NCI-H69 (cell line): ENCODE results near the gene KRT23.

Experiments used
- DNase-seq: peaks from one replicate; lab custom pipeline; 2025; lab: John Stamatoyannopoulos, UW

Gene KRT23, protein sequence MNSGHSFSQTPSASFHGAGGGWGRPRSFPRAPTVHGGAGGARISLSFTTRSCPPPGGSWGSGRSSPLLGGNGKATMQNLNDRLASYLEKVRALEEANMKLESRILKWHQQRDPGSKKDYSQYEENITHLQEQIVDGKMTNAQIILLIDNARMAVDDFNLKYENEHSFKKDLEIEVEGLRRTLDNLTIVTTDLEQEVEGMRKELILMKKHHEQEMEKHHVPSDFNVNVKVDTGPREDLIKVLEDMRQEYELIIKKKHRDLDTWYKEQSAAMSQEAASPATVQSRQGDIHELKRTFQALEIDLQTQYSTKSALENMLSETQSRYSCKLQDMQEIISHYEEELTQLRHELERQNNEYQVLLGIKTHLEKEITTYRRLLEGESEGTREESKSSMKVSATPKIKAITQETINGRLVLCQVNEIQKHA

DNA sequence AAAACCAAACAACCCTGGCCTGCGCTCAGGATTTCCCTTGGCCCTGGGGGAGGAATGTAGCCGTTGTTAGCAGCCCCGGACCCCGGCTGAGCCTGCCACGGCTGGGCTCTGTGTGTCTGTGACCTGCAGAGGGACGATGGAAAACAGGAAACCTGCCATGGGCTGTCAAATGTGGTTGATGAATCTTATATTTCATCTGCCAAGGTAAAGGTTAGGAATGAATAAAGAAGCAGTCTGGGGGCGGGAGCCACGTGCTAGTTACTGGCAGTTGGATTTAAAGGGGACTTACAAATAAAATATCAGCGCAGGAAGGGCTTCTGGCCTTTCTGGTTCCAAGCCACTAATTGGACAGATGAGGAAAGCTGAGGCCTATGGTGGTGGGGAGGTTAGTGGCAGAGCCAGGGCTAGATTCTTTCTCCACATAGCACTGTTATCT lies at the start of gene KRT23:
TSS of gene KRT23 (minus strand) at position 263 of the 436 bp plus-strand sequence. CDS start 1,043 bp downstream, outside the sequence.
- peak; percentile 69 for DNase-seq

DNA sequence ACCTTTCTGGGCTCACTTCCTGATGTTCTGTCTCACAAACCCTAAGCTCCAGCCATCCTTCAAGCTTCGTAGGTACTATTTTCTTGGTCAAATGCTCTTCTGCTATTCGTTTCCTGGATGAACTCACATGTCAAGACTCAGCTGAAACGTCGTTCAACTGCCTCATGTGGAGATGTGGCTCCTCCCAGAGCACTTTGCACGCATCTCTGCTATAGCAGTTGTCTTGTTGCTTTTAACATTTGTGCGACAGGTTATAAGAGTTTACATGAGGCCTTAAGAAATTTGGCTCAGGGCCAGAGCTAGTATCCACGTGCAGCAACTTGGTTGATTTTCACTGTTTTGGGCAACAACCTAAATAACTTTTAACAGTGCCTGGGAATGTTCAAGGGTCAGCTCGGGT lies 49.5 kb upstream of the KRT23 start:
- no peak for DNase-seq

DNA sequence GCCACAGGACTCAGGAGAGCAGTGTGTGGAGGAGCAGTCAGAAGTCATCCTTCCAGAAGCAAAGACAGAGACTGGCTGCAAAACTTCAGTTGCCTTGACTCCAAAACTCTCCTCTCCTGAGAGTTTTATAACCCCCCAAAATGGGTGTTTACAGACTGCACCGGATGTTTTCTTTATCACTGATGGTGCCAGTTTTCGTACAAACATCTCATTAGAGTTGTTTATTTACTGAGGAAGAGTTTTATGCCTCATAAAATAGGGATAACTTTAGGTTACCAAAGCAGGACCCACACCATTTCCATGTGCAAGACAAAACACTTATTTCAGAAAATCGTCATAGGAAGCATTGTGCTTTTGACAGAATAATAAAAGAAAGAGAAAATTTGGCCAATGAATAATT lies 46.8 kb upstream of the KRT23 start, which contains the start of gene KRT40:
TSS of gene KRT40 (minus strand) at position 101 of the 400 bp plus-strand sequence. CDS start at position 48, 53 bp downstream.
- DNase-seq, result no peak

DNA sequence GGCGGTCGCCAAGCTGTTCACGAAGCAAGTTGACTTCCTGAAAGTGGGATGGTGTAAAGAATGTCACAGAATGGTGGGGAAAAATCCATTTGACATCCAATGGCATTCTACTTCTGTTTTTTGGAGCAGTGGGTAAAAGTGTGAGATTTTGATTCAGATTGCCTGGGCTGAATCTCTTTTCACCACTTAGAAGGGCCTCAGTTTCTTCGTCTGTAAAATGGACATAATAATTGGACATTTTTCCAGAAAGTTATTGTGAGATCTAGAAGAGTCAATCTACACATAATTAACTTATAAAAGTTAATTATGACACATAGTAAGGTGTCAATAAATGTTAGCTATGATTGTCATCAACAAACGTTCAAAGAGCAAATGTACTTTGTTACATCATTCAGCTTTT lies 43.7 kb upstream of the KRT23 start:
- DNase-seq, result no peak

DNA sequence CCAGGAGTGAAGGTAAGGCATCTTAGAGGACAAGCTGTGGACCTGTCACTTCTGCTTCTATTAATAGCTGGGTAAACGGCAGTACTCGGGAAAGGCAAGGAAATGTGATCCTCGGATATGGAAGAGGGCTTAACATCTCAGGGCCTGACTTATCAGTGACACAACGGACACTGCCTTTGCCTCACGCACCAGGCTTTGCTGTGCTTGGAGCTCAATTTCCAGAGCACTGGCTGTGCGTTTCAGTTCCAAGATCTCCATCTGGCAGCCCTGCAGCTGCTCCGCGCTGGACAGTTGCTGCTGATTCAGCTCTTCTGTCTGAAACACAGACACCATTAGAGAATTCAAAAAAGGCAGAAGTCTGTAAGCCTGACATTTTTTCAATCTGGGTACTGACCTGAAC lies 43.1 kb upstream of the KRT23 start:
- DNase-seq, result no peak

DNA sequence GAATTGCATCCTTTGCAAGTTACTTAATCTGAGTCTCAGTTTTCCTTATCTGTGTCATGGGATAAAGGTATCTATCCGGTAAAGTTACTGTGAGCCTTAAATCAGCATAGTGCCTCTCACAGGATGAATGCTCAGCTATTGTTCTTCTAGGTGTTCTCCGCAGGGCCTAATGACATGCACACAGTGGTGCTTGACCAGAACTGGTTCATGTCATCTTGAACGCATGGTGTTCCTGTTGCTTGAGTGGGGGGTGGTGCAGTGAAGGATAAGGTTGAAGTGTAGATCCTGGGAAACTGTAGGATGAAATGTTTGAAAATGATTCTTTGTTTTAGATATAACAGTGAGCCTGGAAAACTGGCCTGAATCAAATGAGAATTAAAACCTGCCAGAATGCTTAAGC lies 42.7 kb upstream of the KRT23 start:
- DNase-seq, result no peak

DNA sequence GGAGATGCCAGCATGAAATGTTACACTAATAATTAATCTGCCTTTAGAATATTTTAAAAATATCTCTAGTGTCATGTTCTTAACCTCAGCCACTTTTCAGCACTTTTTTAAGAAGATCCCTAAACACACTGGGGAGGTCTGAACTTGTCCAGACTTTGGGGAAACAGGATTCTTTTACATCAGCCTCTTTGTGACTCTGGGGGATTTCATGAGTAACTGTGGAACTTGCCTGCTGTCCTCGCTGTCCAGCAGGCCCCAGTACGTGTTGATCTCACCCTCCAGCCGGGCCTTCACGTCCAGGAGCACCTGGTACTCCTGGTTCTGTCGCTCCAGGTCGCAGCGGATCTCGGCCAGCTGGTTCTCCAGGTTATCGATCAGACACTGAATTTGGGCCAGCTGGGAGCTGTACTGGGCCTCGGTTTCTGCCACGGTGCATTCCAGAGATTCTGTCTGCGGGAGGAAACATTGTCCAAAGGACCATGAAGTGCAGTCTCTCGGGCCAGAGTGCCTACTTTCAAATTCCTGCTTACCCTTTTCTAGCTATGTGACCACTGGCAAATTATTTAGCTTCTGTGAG lies 41.2 kb upstream of the KRT23 start:
- DNase-seq, result no peak

DNA sequence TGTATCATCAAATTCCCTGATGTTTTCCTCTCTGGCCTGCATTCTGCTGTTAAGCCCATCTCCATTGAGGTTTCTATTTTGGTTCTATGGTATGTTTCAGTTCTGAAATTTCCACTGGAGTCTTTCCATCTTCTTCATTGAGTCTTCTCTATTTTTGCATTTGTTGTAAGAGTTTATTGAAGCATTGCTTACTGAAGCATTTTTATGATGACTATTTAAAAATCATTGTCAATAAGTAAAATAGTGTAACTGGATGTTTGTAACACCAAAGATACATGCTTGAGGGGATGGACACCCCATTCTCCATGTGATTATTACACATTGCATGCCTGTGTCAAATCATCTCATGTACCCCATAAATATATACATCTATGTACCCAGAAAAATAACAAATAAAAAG lies 38.1 kb upstream of the KRT23 start:
- no peak for DNase-seq

DNA sequence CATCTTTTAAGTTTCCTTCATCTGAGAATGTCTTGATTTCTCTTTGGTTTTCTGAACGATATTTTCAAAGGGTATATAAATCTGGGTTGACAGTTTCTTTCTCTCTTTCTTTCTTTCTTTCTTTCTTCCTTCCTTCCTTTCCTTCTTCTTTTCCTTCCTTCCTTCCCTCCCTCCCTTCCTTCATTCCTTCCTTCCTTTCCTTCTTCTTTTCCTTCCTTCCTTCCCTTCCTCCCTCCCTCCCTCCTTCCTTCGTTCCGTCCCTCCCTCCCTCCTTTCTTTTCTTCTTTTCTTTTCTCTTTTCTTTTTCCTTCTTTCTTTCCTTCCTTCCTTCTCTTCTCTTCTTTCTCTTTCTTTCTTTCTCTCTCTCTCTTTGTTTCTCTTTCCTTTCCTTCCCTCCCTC lies 36.9 kb upstream of the KRT23 start:
- DNase-seq, result no peak

DNA sequence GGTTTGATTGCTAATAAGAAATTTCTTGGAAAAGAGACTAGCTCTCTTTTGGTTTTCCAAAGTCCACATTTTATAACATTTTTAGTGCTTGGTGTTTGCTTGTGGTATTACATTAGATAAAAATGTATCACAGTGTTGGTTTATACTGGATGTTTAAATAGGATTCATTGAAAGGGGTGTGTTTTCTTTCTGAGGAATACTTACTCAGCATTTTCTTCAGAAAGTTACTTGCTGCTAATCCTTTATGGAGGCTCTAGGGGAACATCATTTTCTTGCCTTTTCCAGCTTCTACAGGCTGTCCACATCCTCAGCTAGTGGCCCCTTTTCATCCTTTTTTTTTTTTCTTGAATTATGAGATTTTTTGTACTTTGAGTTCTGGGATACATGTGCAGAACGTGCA lies 30.1 kb upstream of the KRT23 start:
- DNase-seq, result no peak

DNA sequence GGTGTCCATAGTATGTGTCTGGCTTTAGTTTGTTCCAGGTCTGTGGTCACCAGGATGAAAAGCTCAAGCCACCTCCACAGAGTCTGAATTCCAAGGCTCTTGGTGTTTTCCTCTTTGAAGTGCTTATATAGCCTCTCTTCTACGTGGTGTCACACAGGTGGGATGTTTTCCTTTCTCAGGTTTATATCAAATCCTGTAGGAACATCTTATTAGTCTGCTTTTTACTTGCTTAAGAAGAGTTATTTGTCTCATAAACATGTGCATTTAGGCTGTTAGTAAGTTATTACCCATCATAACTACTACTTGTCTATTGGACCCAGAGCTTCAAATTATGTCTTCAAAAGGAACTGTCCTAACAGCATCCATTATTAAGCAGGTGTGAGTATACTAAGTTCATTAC lies 29.4 kb upstream of the KRT23 start, which contains the start of gene KRT39:
TSS of gene KRT39 (minus strand) at position 101 of the 400 bp plus-strand sequence. CDS start at position 9, 92 bp downstream.
- no peak for DNase-seq

DNA sequence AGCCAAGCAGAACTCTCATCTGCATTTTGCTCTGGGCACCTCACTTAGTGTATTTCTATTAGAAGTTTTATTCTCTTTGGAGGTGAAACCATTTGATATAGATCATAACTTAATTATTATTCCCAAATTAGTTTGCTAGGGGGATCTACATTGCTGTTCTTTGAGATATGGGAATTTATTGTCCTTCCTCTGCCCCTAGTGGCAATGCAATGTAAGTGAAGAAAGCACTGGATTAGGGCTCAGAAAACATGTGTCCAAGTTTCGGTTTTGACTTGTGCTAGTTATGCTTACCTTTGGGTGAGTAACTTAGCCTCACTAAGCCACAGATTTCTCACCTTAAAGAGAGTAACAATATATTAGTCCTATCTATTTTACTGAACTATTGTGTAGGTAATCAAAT lies 26.4 kb upstream of the KRT23 start:
- DNase-seq, result peak; percentile 37

DNA sequence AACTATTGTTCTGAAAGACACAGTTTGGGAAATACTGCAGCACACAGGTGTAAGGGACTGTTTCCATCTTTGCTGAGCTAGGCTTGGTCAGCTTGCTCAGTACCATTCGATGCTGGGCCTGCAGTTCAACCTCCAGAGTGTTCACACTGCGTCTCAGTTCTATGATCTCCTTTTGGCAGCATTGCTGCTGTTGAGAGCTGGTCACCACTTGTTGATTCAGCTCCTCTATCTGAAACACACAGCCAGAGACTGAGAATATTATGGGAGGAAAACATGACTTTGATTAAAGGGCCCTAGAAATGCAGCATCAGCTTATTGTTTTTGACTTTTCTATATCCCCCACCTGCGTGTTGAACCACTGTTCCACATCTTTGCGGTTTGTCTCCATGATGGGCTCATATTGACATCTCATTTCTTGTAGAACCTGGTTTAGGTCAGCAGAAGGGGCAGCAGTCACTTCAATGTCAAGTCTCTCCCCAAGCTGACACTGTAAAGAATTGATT lies 24.7 kb upstream of the KRT23 start:
- no peak for DNase-seq

DNA sequence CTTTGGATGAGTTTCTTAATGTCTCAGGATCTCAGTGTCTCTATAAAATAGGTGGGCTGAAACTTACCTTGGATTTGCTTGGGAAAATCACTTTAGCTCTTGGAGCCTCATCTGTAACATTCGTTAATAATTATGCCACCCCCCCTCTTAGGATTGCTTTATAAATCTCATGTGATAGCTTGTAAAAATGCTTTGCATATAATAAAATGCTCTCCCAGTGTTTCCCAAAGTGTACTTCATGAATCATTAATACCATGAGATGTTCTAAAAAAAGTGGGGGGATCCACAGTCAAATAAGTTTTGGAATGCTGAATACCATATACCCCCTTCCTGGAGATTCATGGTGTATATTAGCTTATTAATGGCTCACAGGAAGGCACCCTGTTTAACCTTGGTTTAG lies 24.1 kb upstream of the KRT23 start:
- no peak for DNase-seq

DNA sequence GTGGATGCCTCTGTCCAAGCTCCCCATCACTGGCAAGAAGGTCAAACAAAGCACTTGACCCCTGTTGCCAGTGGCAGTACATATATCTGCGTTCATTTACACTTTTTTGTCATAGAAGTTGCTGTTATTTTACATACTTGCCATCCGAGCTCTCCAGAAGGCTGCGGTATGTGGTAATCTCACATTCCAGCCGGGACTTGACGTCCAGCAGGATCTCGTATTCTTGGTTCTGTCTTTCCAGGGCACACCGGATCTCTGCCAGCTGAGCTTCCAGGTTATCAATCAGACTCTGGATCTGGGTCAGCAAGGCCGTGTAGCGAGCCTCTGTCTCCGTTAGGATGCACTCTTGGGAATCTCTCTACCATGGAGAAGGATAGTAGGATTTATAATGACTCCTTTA lies 22.7 kb upstream of the KRT23 start:
- DNase-seq, result no peak

DNA sequence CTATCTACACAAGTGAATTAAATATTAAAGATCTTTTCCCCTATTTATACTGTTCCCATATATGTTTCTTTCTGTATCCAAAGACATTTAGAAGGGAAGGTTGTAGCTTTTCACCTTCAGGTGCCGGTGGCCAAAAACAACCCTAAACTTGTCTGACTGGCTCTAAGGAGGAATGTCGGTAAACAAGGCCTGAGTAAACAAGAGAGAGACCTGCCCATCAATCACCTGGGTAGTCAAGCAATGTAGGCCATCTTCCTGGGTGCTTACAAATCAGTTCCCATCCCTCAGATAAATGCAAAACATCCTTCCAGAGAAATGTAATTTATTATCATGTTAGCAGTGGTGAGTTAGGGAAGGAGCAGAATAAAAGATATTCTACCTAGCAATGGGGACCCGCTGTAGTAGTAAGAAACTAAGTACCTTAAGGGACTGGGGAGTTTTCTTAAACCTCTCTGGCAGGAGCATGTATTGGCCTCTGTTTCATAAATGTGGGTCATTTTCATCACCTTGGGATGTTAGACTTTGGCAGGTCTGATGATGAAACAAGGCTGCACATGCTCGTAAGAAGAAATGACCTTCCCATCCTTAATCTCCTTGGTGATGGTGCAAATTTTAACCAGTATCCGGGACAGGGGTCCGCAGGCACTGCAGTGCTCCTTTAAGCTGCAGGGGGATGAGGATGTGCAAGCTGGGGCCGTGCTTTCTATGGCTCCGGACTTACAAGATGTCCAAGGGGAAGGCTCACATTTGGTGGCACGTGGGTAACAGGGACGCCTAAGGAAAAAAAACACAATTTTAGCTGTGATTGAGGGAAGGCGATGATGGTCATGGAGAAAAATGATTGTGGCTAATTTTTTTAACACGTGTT lies 20.9 kb upstream of the KRT23 start:
- no peak for DNase-seq

DNA sequence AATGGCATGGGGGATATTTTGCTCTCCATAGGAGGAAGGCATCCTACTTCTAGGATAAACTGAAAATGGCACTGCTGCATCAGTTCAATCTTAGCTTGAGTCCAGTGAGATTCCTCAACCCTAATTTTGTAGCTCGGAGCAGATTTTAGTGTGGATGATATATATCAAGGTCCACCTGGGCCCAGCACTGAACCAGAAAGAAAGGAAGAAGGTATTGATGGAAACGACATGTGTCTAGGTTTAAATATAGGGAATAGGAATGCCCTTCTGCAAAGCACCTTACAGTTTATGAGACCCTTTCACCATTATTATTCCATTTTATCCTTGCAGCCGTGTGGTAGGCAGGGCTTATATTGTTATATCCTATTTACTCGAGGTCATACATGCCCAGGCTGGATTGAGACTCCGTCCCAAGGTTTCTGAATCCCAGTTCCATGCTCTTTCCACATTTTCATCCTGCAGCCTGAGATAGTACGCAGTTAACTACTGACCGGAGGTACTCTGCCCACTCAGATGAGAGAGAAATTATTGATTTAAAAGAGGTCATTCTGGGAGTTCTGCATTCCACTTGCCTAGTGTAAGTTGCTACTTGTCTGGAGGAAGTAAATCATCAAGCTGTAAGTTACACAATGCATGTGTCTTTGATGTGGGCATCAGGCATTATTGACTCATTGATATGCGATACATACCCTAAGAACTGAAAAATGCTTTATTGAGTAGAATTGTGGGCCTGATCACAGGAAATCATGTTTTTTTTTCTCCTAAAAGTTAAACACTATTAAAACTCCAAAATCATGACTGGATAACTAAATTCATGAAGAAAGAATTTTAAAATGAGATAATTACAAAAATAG lies 19.2 kb upstream of the KRT23 start:
- no peak for DNase-seq

DNA sequence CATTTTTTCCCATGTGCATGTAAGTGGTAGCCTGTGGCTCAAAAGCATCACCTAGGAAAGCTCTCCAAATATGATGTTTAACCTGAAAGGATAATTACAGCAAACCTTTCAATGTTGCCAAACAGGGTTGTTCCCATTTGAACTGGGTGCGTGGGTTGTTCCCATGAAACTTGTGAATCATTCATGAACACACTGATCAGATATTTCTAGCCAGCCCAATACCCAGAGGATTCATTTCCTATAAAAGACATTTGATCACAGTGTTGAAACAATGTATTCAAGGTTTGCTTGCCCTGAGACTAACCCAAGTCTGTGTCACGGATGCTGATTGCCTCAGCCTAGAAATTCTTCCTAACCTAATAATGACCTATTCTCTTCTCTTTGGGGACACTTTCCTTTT lies 16.4 kb upstream of the KRT23 start:
- no peak for DNase-seq

DNA sequence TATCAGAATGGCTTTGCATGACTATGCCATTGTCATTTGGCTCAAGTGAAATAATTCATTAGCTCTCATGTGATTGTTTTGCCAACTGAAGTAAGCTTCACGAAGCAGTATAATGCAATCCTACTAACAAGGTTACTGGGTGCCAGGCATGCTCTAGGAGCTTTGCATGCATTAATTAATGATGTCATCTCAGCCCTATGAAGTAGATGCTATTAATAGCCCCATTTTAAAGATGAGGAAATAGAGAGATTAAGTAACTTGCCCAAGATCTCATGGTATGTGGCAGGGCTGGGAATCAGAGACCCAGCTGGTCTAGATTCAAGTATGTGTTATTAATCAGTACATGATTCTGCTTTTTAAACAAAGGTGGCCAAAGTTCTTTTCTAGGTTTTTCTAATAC lies 15.2 kb upstream of the KRT23 start:
- no peak for DNase-seq

DNA sequence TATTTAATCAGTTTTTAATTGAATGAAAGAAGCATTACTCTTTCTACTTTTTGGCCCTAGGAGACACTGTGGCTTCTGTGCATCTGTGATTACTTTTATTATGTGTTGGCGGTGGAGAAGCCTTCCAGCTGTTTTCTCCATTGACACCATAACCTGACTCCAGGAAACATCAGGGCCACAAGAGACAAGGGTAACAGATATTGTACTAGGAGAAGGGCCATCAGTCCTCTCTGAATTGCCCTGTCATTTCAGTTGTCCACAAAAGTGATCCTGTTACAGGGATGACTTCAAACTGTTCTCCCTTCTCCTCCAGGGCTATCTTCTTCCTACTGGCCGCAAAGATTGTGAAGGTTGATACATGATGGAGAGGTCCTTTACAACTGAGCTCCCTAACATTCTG lies 14.7 kb upstream of the KRT23 start:
- no peak for DNase-seq

DNA sequence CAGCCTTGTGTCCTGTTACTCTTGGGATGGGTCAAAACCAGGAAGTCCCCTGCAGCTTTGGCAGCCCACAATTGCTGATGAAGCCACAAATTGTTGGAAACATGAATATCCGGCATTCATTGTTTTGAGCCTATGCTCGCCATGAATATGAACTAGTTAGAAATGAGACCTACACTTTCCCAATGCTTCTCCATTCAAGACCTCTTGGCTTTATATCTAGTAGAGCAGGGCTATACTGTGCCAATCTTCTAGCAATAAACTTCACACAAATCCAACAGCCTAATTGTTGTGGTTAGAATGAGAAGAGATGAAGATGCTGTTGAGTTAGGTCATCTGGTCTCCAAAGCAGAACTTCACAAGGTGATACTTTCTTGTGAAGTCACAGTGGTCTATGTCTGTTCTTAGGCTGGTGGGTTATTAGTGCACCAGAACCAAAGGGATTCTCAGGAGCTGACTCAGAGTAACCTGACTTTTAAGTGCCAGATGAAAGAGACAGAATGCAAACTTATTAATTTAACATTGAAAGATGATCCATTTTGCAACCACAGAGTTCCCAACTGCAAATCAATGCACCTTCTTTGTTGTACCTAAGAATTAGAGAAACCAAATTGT lies 13.7 kb upstream of the KRT23 start:
- DNase-seq, result no peak
